Activated CD8-positive, alpha-beta T cell treated with anti-CD3 and anti-CD28 coated beads for 36 hours (primary cell): ENCODE measurements around the gene VSIG2. TPM values are rescaled to one million over a fixed set of nuclear protein-coding genes. Genes with fewer than 3 reads are reported as not detected.
A peak's percentile ranks its signal among the peaks of the same experiment; 100 is the strongest.

Experiments
- ATAC-seq: fragments of 200-7000 bp; cut with Tn5 transposase; one replicate; pipeline ENCODE4 v1.10.0; 2021; ENCODE audit warnings: mild to moderate bottlenecking, moderate library complexity
- CTCF ChIA-PET: fragments of 350-600 bp; sonication (Branson Sonifier 250); formaldehyde crosslinking; loops from one replicate; lab custom pipeline; 2021; ENCODE audit warnings: antibody characterized with exemption; lab: Charles Lee
- POLR2A ChIA-PET: fragments of 350-600 bp; sonication (Branson Sonifier 250); formaldehyde crosslinking; loops from one replicate; lab custom pipeline; 2021; ENCODE audit warnings: antibody characterized with exemption; lab: Charles Lee
- DNase-seq: peaks from one replicate; pipeline ENCODE4 v3.0.0-alpha.2; 2020
- H3K27ac Mint-ChIP-seq: one replicate; pipeline ENCODE4 v1.8.0; 2021; ENCODE audit warnings: mild to moderate bottlenecking, mixed read lengths
- H3K27me3 Mint-ChIP-seq: one replicate; pipeline ENCODE4 v1.8.0; 2021; ENCODE audit warnings: mixed read lengths
- H3K36me3 Mint-ChIP-seq: one replicate; pipeline ENCODE4 v1.8.0; 2021; ENCODE audit warnings: low read depth, mixed read lengths
- H3K4me1 Mint-ChIP-seq: one replicate; pipeline ENCODE4 v1.8.0; 2021; ENCODE audit warnings: low read depth, mixed read lengths
- H3K4me3 Mint-ChIP-seq: one replicate; pipeline ENCODE4 v1.8.0; 2021; ENCODE audit warnings: mild to moderate bottlenecking, moderate library complexity, mixed read lengths
- H3K9me3 Mint-ChIP-seq: one replicate; pipeline ENCODE4 v1.8.0; 2021; ENCODE audit warnings: mixed read lengths
- intact Hi-C: fragments of 100-400 bp; cut with micrococcal nuclease; formaldehyde crosslinking; loops from one replicate; pipeline ENCODE4 v1.10.0; 2022
- total RNA-seq, 2 experiments: library from RNA; stranded (reverse); gene quantifications; one replicate each; pipeline ENCODE4 v1.2.3, GENCODE V29; 2021
- TF ChIP-seq, protein P1 (sequence below): fragments of 200-600 bp; IDR thresholded peaks from one replicate; pipeline ENCODE4 v1.8.0; 2022; ENCODE audit warnings: antibody characterized with exemption, mild to moderate bottlenecking

VSIG2 gene, protein sequence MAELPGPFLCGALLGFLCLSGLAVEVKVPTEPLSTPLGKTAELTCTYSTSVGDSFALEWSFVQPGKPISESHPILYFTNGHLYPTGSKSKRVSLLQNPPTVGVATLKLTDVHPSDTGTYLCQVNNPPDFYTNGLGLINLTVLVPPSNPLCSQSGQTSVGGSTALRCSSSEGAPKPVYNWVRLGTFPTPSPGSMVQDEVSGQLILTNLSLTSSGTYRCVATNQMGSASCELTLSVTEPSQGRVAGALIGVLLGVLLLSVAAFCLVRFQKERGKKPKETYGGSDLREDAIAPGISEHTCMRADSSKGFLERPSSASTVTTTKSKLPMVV
- total RNA-seq, result under 1 TPM in 1 of 2 experiments, not detected in 1; 0.32 TPM

DNA sequence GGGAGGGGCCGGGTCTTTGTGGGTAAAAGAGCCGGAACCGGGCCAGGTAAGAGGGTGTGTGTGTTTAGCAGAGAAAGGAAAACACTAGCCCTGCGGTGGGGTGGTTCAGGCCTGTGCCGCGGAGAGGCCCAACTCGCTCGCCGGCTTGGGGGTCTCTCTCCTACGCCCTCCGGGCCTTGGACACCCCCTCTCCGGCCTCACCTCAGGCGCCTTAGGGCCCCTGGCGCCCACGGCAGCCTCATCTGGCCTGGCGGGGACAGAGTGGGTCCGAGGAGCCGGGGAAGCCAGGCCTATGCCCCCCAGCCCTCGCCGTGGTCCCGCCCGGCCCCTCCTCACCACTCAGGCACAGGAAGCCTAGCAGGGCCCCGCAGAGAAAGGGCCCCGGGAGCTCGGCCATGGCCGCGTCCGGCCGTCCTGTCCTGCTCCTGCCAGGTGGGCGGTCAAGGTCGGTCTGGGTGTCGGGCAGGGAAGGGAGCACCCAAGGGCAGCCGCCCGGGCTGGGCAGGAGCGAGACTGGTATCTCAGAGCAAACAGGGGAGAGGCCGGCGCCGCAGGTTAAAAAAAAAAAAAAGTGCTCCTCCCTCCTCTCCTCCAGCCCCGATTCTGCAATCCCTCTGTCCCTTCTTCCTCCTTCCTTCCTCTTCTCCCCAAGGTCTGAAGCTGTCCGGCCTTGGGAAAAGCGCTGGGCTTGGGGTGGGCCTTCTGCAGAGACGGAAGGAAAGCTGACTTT lies at the start of gene VSIG2:
VSIG2 (minus strand) TSS at position 515 of the 730 bp plus-strand sequence; CDS start at position 397, 118 bp downstream.
- no peaks in the 10 kb centered on the region for H3K9me3 Mint-ChIP-seq
- no peak within 1 kb of the TSS for H3K27ac Mint-ChIP-seq
- ATAC-seq (no peak), DNase-seq (no peak)
- intact Hi-C loops, result no loop called here
- peaks cover 10% of the 10 kb centered on the region for H3K27me3 Mint-ChIP-seq
- POLR2A ChIA-PET, result interaction anchor here (1.8 kb wide), 1 partner anchor 11 kb away, joined by 5 read pairs; no protein-coding TSS in a partner anchor
- TF ChIP-seq, protein P1, sequence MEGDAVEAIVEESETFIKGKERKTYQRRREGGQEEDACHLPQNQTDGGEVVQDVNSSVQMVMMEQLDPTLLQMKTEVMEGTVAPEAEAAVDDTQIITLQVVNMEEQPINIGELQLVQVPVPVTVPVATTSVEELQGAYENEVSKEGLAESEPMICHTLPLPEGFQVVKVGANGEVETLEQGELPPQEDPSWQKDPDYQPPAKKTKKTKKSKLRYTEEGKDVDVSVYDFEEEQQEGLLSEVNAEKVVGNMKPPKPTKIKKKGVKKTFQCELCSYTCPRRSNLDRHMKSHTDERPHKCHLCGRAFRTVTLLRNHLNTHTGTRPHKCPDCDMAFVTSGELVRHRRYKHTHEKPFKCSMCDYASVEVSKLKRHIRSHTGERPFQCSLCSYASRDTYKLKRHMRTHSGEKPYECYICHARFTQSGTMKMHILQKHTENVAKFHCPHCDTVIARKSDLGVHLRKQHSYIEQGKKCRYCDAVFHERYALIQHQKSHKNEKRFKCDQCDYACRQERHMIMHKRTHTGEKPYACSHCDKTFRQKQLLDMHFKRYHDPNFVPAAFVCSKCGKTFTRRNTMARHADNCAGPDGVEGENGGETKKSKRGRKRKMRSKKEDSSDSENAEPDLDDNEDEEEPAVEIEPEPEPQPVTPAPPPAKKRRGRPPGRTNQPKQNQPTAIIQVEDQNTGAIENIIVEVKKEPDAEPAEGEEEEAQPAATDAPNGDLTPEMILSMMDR, result no peak
- peaks cover 1% of the 10 kb centered on the region for H3K4me1 Mint-ChIP-seq
- CTCF ChIA-PET, result interaction anchor here (0.7 to 2.7 kb wide), 4 partner anchors 11 to 115 kb away, joined by 3 to 10 read pairs (median 4); partner anchors contain the start of gene ESAM
- H3K4me3 Mint-ChIP-seq, result peak within 1 kb of the TSS; percentile 47
- H3K36me3 Mint-ChIP-seq, result no peaks in the 10 kb centered on the region

DNA sequence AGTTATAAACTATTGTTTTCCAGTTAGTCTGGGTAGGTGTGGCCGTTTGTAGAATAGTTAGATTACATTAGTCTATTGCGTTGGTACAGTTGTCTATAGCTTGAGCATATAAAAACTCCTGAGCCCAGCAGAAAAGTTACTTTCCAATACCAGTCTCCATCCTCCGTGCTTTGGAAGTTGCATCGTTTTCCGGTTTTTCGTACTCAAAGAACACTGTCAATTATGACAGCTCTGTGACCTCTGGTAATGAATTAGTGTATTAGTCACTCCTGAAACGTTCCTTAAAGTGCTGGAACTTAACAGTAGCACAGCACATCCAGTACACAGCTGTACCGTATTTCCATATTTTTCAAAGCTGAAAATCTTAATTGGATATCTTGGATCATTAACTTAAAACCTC lies 49.0 kb upstream of the VSIG2 start:
- TF ChIP-seq, protein P1, result no peak
- DNase-seq, result peak; percentile 8
- CTCF ChIA-PET, result interaction anchor here (1.1 to 5.4 kb wide), 8 partner anchors 11 to 340 kb away, joined by 3 to 55 read pairs (median 11); no protein-coding TSS in a partner anchor
- peaks cover 27% of the 10 kb centered on the region for H3K4me1 Mint-ChIP-seq
- peak overlapping the region; percentile 81 for H3K4me3 Mint-ChIP-seq
- intact Hi-C loops, result no loop called here
- no peaks in the 10 kb centered on the region for H3K27me3 Mint-ChIP-seq
- no peaks in the 10 kb centered on the region for H3K9me3 Mint-ChIP-seq
- peak; percentile 17 for ATAC-seq
- H3K36me3 Mint-ChIP-seq, result peaks cover 4% of the 10 kb centered on the region
- POLR2A ChIA-PET, result interaction anchor here (1.0 to 1.8 kb wide), 4 partner anchors 29 to 128 kb away, joined by 3 to 6 read pairs (median 5); partner anchors contain the start of genes SIAE and SPA17
- peak overlapping the region; percentile 92 for H3K27ac Mint-ChIP-seq

DNA sequence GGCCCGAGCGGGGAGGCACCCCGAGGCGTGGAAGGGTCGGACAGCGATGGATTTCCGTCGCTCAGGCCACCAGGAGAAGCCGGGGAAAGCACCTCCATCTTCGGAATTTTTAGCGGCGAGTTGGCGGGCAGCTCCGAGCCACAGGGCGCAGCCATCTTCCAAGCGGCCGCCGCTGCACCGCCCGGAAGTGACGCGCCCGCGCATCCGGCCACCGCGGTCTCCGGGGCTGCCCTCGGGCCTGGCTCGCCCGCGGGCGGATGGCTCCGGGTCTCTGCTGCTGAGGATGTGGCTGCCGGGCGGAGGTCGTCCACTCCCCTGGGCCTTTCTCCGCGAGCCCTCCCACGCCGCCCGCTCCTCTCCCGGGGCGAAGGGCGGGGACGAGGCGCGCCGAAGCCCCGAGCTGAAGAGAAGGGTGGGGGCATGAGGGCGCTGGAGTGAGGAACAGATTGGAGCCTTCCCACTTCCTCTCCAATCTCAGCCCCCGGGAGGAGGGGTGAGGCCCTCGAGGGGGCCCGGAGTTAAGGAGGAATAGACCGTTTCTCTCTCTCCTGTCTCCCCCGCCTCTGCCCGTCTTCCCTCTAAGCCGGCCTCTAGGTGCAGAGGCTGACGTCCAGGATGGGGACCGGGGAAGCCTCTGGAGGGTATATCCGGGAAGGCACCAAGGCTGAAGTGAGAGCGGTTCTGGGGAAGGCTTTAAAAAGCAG lies 48.3 kb upstream of the VSIG2 start, which contains the start of gene MSANTD2:
MSANTD2 (minus strand) TSS at position 181 of the 704 bp plus-strand sequence; CDS start at position 155, 26 bp downstream.
- DNase-seq (peak; percentile 83), ATAC-seq (peak; percentile 89)
- ChIA-PET CTCF (interaction anchor here (1.1 to 5.4 kb wide), 8 partner anchors 10 to 340 kb away, joined by 3 to 55 read pairs (median 11); no protein-coding TSS in a partner anchor), POLR2A (interaction anchor here (0.6 to 1.8 kb wide), 8 partner anchors 10 to 127 kb away, joined by 3 to 6 read pairs (median 3); partner anchors contain the start of genes SIAE and SPA17)
- Mint-ChIP-seq H3K4me3 (peak within 1 kb of the TSS; percentile 87), H3K27ac (peak within 1 kb of the TSS; percentile 92), H3K4me1 (peaks cover 29% of the 10 kb centered on the region), H3K36me3 (peaks cover 4% of the 10 kb centered on the region), H3K27me3 (no peaks in the 10 kb centered on the region), H3K9me3 (no peaks in the 10 kb centered on the region)
- TF ChIP-seq, protein P1, result no peak
- intact Hi-C loops, result no loop called here

DNA sequence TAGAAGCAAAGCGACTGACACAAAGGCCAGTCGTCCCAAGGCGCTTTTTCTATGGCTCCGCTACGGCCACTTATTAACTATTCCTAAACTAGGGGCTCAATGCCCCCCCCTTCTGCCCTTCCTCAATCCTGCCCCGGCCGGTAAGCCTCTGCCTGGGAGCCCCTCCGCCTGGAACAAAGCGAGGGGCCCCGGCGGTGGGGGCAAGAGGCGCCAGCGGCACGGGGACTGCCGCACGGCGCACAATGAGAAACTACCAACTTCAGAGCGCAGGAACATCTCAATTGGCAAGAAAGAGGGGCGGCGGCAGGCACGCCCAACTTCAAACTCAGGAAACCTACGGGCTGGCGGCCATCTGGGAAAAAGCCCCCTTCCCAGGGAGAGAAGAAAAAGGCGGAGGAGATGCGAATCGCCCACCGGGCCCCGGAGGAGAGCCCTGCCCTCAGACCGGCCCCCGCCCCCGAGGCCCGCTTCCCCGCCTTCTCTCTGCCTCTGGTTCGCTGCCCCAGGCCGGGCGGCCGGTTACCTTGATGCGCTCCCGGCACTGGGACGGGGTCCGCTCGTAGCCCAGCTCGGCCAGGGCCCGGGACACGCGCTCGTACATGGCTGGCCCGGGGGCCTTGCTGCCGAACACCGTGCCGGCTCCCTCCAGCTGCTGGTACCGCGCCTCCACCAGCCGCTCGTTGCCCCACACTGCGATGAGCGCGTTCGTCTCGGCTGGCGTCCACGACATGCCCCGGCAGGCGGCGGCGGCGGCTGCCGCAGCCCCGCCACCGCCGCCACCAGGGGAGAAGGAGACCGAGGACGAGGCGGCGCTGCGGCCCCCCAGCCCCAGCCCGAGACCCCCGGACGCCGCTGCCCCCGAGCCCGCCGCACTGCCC lies 47.5 kb upstream of the VSIG2 start:
- ATAC-seq (peak; percentile 59), DNase-seq (peak; percentile 54)
- intact Hi-C loops, result loop anchor here (1.0 to 5.0 kb wide), 2 partner anchors 37 to 38 kb away; partner anchors contain the start of gene ESAM
- Mint-ChIP-seq H3K9me3 (no peaks in the 10 kb centered on the region), H3K36me3 (peaks cover 4% of the 10 kb centered on the region), H3K27ac (peak overlapping the region; percentile 88), H3K4me3 (peak overlapping the region; percentile 87), H3K4me1 (peaks cover 29% of the 10 kb centered on the region), H3K27me3 (no peaks in the 10 kb centered on the region)
- TF ChIP-seq, protein P1, result no peak
- CTCF ChIA-PET, result interaction anchor here (0.7 to 5.4 kb wide), 12 partner anchors 9 to 155 kb away, joined by 3 to 55 read pairs (median 6); partner anchors contain the start of gene ROBO3
- POLR2A ChIA-PET, result interaction anchor here (0.6 to 1.8 kb wide), 8 partner anchors 9 to 129 kb away, joined by 3 to 6 read pairs (median 3); partner anchors contain the start of genes SIAE and SPA17
